Measurements from ENCODE around the gene IGFBPL1.

The IGFBPL1 gene

DNA sequence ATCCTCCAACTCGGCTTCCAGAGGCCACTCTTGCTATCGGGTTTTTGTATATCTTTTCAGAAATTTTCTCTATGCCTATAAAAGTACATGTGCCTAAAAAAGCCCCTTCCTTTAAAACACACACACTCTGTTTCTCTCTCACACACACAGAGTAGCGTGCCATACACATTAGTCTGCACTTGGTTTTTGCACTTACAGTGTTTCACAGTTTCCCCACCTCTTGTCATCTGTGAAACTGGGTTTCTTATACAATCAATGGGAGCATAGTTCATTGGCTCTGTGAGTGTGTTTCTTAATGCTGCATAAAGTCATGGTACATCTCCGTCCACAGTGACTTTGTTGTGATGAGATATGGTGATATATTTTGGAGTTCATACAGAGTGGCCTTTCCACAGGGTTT, 664 bp upstream of the IGFBPL1 start:
- TF ChIP-seq, protein P1, sequence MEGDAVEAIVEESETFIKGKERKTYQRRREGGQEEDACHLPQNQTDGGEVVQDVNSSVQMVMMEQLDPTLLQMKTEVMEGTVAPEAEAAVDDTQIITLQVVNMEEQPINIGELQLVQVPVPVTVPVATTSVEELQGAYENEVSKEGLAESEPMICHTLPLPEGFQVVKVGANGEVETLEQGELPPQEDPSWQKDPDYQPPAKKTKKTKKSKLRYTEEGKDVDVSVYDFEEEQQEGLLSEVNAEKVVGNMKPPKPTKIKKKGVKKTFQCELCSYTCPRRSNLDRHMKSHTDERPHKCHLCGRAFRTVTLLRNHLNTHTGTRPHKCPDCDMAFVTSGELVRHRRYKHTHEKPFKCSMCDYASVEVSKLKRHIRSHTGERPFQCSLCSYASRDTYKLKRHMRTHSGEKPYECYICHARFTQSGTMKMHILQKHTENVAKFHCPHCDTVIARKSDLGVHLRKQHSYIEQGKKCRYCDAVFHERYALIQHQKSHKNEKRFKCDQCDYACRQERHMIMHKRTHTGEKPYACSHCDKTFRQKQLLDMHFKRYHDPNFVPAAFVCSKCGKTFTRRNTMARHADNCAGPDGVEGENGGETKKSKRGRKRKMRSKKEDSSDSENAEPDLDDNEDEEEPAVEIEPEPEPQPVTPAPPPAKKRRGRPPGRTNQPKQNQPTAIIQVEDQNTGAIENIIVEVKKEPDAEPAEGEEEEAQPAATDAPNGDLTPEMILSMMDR (IDR thresholded peaks at IDR 0.05; ENCODE audit: insufficient read depth, low read length, poor library complexity, severe bottlenecking), result no peak
- H3K36me3 ChIP-seq (ENCODE audit: control insufficient read depth, insufficient read depth, low read length), result no peaks in the 10 kb centered on the region
- H3K4me3 ChIP-seq (replicated peaks; ENCODE audit: low read depth, low read length), result no peak overlapping the region
- DNase-seq (ENCODE audit: extremely low read depth, insufficient read length), result no peak
- 0 out of 2 replicates have a peak, but pooled peaks cover 1% of the 10 kb centered on the region for H3K27me3 ChIP-seq (replicated peaks; ENCODE audit: control insufficient read depth, insufficient read depth, low read length)

DNA sequence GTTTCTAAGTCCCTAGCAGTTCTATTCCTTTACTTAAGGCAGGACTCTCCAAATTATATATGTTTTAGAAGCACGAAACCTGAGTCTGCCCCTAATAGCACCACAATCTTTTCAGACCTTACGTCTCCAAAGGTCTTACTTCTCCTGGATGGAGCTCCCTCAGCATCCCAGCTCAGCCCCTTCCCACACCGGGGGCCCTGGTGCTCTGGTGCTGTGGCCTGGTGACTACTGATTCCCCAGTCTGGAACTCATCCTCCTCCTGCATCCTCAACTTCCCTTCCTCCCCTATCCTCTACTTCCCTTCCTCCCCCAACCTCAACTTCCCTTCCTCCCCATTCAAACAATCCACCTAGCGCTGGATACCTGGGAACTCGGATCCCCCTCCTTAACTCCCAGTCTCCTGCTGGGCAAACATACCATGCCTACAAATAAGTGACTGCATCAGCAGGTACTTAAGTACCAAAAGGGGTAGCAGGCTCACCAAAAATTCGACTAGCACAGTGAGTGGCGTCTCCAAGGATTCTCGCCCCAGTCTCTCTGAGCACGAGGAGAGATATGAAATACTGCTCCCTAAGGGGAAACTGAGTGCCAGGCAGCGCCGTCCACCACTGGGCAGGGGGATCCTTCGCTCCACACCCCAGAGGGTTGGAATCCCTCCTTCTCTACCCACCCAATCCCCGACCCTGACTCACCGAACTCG, 831 bp downstream of the IGFBPL1 start:
- H3K4me3 ChIP-seq (replicated peaks; ENCODE audit: low read depth, low read length), result no peak overlapping the region
- TF ChIP-seq, protein P1 (IDR thresholded peaks at IDR 0.05; ENCODE audit: insufficient read depth, low read length, poor library complexity, severe bottlenecking), result no peak
- H3K36me3 ChIP-seq (ENCODE audit: control insufficient read depth, insufficient read depth, low read length), result no peaks in the 10 kb centered on the region
- H3K27me3 ChIP-seq (replicated peaks; ENCODE audit: control insufficient read depth, insufficient read depth, low read length), result 0 out of 2 replicates have a peak, but pooled peaks cover 1% of the 10 kb centered on the region
- no peak for DNase-seq (ENCODE audit: extremely low read depth, insufficient read length)

DNA sequence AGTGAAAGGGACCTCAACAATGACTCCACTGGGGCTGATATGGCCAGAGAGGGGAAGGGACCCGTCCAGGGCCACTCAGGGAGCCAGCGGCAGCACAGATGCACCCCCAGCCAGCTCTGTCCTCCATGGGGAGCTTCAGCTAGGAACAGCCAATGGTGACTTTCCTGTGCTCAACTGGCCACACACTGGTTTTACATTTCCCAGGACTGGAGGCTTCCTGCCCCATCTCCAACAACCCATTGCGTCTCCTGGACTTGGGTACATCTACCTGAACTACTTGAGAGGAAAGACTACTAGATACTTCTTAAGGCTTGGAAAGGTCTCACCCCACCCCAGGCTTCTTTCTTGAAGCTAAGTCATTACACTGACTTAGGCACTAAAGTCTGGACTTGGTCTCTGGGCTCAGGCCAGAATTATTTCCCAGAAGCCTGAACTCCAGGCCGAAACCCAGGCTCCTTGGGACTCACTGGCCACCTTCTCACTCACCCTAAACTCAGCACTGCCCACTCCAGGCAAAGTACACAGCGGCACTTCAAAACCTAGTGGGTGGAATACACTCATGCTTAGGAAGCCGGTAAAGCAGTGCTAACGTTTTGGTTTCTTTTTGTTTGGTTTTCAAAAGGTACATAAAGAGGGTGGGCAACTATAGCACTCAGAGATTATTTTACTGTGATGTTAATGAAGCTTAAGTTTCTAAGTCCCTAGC, 1.5 kb downstream of the IGFBPL1 start:
- no peak overlapping the region for H3K4me3 ChIP-seq (replicated peaks; ENCODE audit: low read depth, low read length)
- TF ChIP-seq, protein P1 (IDR thresholded peaks at IDR 0.05; ENCODE audit: insufficient read depth, low read length, poor library complexity, severe bottlenecking), result no peak
- no peak for DNase-seq (ENCODE audit: extremely low read depth, insufficient read length)
- no peaks in the 10 kb centered on the region for H3K36me3 ChIP-seq (ENCODE audit: control insufficient read depth, insufficient read depth, low read length)
- peaks cover 1% of the 10 kb centered on the region; the same call in 1 of the 2 replicates for H3K27me3 ChIP-seq (replicated peaks; ENCODE audit: control insufficient read depth, insufficient read depth, low read length)

DNA sequence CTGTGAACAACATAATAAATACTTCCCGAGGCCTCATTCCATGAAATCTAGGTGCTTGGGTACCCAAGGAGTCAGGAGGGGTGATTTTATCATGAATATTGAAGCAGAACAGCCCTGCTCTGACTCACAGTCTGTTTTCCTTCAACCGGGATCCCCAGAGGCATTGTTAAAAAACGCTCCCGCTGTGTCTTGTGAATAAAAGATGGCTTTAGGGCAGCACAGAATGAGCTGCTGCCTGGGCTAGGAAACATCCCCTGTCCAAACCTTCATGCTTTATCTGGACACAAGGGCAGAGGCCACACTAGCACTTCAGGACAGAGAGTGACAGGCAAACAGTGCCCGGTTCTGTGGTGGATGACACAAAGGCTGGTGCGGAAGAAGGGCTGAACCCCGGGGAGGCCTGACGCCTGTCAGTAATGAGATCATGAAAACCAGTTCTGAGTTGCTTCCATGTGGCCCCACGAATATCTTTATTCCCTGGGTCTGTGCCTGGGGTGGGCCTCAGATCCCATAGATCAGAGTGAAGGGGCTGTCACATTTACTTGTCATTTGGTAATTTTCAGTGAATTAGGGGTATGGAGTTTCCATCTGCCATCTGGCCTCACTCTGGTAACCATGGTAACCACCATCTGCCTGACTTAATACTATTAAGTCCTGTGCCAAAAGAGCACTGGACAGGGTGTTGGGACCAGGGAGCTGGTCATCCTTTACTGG, 2.6 kb downstream of the IGFBPL1 start:
- no peaks in the 10 kb centered on the region for H3K36me3 ChIP-seq (ENCODE audit: control insufficient read depth, insufficient read depth, low read length)
- H3K4me3 ChIP-seq (replicated peaks; ENCODE audit: low read depth, low read length), result no peak overlapping the region
- peaks cover 1% of the 10 kb centered on the region; the same call in 1 of the 2 replicates for H3K27me3 ChIP-seq (replicated peaks; ENCODE audit: control insufficient read depth, insufficient read depth, low read length)
- no peak for DNase-seq (ENCODE audit: extremely low read depth, insufficient read length)
- TF ChIP-seq, protein P1 (IDR thresholded peaks at IDR 0.05; ENCODE audit: insufficient read depth, low read length, poor library complexity, severe bottlenecking), result no peak

DNA sequence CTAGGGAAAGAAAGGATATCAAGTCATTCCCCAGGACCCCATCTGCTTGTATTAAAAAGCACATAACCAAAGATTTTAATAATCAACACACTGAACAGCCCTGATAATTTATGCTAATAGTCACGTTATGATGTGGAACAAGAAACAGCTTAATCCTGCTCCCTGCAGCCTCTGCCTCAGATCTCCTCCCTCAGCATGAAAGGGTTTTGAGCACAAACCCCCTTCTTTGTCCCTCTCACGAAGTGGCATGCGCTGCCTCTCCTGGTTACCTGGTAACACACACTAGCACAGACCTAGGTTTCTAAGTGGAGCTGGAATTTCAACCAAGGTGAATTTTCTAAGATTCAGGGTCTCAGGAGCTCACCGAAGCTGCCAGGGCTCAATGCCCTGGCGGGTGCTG, 5.1 kb downstream of the IGFBPL1 start:
- Histone ChIP-seq H3K4me3 (replicated peaks; ENCODE audit: low read depth, low read length) (no peak overlapping the region), H3K27me3 (replicated peaks; ENCODE audit: control insufficient read depth, insufficient read depth, low read length) (no peaks in the 10 kb centered on the region; the same call in 1 of the 2 replicates), H3K36me3 (ENCODE audit: control insufficient read depth, insufficient read depth, low read length) (no peaks in the 10 kb centered on the region)
- DNase-seq (ENCODE audit: extremely low read depth, insufficient read length), result no peak
- TF ChIP-seq, protein P1 (IDR thresholded peaks at IDR 0.05; ENCODE audit: insufficient read depth, low read length, poor library complexity, severe bottlenecking), result no peak

Data from GM06990 (cell line).